GM12864 (cell line): ENCODE data around the gene TJAP1.
"Not testable (repeated sequence)": the region's sequence is repeated elsewhere in the genome, so short reads cannot be mapped to it uniquely, and the experiment has no call there.

Source experiments
- DNase-seq: peaks from one replicate; pipeline ENCODE4 v3.0.0-alpha.2; 2011; ENCODE audit warnings: low read depth
- H3K4me3 ChIP-seq: 2 replicates; pipeline ENCODE4 v1.5.1; 2011; ENCODE audit warnings: mild to moderate bottlenecking, low read depth, low read length, control low read depth
- CTCF ChIP-seq: IDR thresholded peaks from 2 replicates; pipeline ENCODE4 v1.5.1; 2011; ENCODE audit warnings: low read depth, mild to moderate bottlenecking, moderate library complexity, low read length, control low read depth, inconsistent platforms; ENCODE audit errors: missing control alignments

TJAP1 gene

GRCh38 chr6:43495409-43495941, 18.1 kb downstream of the TJAP1 start:
- no peak for DNase-seq
- no peak overlapping the region for H3K4me3 ChIP-seq
- no peak for TF ChIP-seq CTCF

- DNase-seq: no peak
- H3K4me3 ChIP-seq: no peak overlapping the region
- TF ChIP-seq CTCF: peak; percentile 54
Observed at GRCh38 chr6:43496370-43497128, 19.2 kb downstream of the TJAP1 start.

- DNase-seq: no peak
- TF ChIP-seq CTCF: no peak
- no peak overlapping the region for H3K4me3 ChIP-seq
Observed at GRCh38 chr6:43497129-43497396, 19.7 kb downstream of the TJAP1 start.

- no peak for TF ChIP-seq CTCF
- no peak for DNase-seq
- H3K4me3 ChIP-seq: no peak overlapping the region
Observed at GRCh38 chr6:43497689-43498088, 20.3 kb downstream of the TJAP1 start.

GRCh38 chr6:43498291-43498690, 20.9 kb downstream of the TJAP1 start:
- DNase-seq, H3K4me3 ChIP-seq: not testable (repeated sequence)

- TF ChIP-seq CTCF: no peak
- no peak overlapping the region for H3K4me3 ChIP-seq
- DNase-seq: no peak
Observed at GRCh38 chr6:43499028-43499815, 21.9 kb downstream of the TJAP1 start.

- no peak overlapping the region for H3K4me3 ChIP-seq
- no peak for TF ChIP-seq CTCF
- DNase-seq: no peak
Observed at GRCh38 chr6:43500921-43501320, 23.6 kb downstream of the TJAP1 start.
